GM19324 (cell line): ENCODE results near the gene POLR1H.

Experiments used
- ATAC-seq: cut with Tn5 transposase; IDR thresholded peaks from one replicate; pipeline ENCODE4 v1.9.1; 2021; ENCODE audit warnings: mild to moderate bottlenecking, moderate library complexity; ENCODE audit not compliant: unreplicated experiment, low FRiP score

Gene POLR1H

DNA sequence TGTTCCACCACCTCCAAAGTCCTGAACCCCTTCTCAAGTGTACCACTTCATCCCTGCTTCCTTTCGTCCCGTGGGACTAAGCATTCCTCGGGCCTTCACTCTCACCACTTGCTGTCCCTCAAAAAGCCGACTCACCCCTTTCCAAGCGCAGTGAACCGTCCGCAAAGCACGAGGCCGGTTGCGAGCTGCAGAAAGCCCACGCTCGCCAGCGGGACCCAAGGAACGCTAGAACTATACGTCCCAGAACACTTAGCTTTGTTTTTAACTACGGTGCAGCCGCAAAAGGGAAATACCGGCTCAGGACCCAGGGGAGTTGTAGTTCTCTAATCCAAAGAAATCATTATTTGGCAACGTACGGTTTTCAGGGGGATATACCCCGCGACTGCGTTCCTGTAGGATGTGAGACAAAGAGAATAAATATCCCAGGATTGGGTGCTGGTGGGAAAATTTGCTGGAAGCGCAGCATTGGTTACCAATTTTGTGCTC, 416 bp upstream of the POLR1H start:
- ATAC-seq = no peak

DNA sequence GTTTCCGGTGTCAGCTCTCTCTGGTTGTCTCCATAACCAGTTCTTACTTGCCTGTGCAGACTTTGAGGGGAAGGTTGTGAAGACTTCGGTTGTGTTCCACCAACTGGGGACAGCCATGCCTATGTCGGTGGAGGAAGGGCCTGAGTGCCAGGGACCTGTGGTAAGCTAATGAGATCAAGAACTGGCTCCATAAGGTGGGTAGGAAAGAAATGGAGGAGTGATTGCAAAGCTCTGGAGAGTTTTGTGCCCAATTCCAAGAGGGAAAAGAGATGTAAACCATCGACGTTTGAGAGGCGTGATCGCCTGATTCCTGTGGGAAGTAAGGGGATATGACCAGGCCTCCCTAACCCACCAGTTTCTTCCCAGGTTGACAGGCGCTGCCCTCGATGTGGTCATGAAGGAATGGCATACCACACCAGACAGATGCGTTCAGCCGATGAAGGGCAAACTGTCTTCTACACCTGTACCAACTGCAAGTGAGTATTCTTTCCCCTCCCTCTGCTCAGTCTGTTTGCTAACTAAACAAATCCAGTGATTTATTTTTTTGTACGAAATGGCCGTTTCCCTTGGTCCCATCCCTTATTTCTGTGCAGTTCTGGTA, 893 bp downstream of the POLR1H start:
- ATAC-seq = no peak

DNA sequence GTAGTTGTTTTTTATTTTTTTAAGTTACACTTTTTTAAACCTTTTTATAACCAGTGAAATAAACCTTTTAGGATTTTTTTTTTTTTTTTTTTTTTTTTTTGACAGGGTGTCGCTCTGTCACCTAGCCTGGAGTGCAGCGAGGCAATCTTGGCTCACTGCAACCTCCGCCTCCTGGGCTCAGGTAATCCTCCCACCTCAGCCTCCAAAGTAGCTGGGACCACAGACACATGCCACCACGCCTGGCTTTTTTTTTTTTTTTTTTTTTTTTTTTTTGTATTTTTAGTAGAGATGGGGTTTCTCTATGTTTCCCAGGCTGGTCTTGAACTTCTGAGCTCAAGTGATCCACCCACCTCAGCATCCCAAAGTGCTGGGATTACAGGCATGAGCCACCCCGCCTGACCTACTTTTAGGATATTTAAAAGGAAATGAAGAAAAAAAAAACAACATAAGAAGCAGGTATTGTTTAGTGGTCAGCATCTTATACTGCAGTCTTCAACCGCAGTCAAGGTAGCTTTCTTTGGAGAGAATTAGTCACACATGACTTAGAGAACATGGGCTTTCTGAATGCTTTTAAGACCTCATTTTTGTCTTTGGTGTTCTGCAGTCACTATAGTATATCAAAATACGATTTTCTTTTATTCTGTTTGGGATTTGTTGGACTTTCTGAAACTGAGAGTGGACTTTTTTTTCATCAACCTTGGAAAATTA, 1.6 kb downstream of the POLR1H start:
- ATAC-seq = no peak

DNA sequence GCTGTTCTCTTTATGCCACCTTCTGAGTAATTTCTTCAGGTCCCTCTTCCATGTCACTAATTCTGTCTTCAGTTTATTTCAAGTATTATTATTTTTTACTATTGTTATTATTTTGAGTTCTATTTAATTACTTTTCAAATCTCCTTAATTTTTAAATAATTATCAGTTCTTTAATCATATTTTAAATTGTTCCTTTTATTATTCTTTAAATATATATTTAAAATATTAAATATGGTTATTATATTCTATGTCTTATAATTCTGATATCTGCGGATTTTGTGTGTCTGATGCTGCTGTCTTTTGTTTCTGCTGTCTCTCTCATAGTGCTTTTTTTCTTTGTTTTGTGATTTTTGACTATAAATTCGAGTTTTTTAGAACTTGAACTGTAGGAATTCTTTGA, 2.2 kb downstream of the POLR1H start:
- no peak for ATAC-seq

DNA sequence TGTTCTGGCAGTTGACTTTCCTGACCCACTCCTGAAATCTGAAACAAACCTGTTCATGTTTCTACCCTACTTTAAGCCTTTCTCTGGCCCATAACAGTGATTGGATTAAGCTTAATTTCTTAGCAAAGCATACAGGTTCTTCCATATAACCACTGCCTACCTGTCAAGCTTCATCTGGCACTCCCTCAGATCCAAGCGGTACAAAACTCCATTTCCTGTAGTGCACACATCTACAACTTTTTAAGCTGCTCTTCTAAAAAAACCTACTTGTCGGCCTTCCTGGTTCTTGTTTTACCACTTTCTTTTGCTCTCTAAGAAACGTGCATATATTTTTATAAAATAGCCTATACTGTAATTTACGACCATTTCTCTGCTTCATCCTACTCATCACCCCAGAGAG, 5.0 kb downstream of the POLR1H start:
- no peak for ATAC-seq

DNA sequence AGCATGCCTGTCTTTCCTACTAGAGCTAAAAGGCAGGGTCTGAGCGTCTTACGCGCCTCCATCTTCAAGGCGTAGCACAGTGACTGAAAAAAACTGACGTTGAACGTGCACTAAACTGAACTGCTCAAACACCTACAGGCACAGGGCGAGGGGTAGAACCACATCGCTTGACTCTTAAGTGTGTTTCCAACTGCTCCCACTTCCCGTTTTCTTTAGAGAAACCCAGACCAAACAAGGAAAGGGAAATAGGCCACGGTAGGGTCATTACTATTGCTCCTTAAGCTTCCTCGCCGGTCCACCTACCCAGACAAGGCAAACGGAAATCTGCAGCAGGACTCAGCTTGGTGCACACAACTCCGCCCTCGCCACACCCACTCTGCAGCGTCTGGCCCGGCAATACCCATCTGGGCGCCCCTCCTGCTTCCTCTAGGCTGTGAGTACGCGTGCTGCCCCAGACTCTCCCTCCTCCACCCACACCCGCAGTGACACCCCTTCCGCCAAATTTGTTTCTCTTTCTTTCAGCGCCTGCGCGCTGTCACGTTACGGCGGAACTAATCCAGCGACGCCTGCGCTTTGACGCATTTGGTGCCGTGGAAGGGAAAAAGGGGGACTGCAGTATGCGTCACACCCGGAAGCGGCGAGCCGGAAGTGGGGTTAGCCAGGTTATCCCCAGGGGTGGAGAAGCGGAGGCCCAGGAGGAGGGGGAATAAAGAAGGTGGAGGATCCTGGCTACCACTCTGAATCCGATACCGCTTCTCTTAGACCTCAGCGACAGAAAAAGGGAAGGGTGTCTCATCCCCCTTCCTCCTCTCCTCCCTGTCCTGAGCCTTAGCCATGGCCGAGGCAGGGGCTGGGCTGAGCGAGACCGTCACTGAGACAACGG, 5.8 kb downstream of the POLR1H start, which contains the start of gene PPP1R11:
TSS of gene PPP1R11 (plus strand) at position 622 of the 883 bp plus-strand sequence. CDS start at position 835, 213 bp downstream.
- peak; percentile 97 for ATAC-seq

DNA sequence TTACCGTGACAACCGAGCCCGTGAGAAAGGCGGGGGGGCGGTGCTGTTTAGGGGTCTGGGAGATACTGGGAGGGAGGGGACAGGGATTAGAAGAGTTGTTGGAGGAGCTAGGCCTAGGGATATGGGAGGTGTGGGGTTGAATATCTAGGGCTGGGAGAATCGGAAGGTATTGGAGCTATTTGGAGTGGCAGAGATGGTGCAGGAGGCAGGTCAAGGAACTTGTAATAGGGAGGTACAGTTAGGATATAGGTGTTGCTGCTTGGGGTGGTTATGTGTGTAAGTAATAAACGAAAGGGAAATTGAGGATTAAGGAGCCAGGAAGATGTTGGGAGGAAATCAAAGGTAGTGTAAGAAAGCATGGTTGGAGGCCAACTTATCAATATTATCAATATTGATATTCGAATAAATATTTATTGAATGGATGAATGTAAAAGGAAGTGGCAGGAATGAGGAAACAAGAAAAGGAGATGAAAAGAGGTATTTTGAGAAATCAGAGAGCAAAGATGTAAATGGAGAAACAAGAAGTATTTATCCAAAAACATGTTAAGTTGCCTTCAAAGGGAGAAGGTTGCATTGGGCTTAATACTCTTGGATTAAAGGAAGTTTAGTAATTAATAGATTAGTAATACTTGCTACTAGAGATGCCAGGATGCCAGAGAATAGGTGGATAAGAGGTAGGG, 6.5 kb downstream of the POLR1H start:
- ATAC-seq = no peak

DNA sequence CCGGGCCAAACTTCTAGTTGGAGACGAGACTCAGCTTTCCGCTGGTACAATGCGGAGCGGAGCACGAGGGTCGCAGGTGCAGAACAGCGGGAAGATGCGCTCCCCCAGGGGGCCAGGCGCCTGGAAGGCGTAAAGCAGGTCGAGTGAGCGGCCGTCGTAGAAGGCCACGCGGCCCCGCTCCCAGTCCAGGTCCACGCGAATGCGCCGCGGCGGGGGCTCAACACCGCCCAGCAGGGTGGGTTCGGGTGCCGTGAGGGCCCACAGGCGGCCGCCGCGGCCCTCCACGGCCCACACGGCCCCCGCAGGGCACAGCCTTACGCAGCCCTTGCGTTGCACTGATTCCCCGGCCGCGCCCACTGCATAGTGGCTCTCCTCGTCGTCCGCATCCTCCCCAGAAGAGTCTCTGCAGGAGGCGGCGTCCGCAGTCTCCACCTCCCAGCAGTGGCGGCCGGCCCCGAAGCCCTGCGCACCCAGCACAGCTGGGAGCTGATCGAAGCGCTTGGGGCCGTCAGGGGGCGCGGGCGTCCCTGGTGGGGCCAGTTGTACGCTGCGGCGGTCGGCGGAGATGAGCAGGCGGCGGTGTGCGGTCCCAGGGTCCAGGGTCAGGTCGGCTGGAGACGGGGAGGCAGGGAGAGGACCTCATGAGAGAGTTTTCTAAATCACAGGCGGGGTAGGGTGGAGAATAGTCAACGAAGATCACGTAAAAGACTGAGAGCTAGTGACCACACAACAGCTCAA, 10.2 kb downstream of the POLR1H start:
- no peak for ATAC-seq

DNA sequence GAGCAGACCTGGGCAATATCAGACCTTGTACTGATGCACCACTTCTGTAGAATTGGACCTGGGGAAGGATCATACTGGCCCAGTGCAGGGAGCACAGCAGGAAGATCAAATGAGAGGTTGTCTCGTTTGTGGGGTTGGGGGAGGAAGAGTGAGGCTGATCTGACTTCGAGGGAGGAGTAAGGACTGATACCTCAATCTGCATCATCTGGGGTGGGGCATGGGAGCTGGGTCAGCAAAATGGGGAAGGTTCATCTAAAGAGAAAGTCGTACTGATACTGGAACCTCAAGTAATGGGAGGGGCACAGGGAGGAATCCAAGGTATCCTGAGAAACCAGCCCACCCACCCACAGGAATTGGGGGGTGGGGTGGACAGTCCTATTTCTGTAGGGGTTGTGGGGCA, 10.8 kb downstream of the POLR1H start:
- no peak for ATAC-seq

DNA sequence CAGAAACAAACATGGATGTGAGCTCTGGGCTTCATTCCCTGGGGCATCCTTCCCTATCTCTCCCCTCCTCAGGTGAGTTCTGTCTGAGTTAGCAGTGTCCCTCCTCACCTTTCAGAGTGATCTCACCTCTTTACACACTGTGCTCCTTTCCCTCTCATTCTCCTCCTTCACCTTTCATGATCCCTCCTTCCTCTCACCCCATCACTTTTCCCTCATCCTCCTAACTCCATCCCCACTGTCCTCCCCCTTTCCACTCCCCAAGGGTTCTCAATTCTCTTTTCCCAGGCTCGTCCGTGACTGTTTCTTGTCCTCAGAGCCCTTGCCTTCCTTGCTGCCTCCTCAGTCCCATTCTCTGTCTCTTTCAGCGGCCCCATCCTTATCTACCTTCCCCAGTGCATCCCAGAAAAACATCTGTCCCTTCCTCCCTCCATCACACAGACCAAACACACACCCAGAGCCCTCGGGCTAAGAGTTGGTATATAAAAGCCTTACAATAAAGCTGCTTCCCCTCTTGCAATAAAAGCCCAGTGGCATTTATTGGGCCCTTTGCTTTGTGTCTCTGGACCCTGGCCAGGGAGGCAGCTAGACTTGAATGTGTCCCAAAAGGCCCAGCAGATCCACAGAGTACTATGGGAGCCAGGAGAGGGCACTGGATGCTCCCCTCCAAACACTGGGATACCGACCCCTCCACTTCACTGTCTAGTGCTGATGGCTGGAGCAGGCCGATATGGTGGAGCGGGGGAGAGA, 12.6 kb downstream of the POLR1H start:
- ATAC-seq = no peak

DNA sequence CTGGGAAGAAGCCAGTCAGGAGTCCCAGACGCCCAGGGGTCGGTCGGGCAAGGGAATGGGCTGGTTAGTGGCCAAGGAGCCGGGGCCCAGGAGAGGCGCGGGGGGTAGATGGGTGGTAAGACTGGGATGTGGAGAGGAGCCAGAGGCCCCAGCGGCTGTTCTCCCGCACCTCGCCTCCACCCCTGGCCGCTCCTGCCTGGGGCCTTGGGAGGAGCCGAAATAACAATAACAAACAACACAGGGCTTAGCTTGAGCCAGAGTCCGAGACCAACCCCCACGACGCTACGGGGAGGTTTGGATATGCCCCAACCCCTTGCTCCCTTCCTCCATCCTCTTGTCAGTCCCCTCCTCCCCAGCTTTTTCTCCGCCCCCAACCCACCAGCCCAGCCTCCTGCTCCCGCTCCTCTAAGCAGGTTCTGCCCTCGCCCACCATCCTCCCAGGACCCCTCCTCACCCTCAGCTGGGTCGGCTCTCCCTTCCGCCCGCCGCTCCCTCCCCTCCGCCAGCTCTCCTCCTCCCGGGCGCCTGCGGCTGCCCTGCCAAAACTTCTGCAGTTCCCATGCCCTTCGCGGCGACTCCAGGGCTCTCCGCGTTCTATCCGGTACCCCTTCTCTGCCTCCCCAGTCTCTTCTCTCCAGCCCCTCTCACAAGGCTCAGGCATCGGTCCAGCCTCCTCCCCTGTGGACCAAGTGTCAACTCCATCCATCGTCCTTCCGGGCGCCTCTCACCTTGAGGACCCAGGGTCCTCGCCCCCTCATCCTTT, 13.4 kb downstream of the POLR1H start:
- ATAC-seq = no peak

DNA sequence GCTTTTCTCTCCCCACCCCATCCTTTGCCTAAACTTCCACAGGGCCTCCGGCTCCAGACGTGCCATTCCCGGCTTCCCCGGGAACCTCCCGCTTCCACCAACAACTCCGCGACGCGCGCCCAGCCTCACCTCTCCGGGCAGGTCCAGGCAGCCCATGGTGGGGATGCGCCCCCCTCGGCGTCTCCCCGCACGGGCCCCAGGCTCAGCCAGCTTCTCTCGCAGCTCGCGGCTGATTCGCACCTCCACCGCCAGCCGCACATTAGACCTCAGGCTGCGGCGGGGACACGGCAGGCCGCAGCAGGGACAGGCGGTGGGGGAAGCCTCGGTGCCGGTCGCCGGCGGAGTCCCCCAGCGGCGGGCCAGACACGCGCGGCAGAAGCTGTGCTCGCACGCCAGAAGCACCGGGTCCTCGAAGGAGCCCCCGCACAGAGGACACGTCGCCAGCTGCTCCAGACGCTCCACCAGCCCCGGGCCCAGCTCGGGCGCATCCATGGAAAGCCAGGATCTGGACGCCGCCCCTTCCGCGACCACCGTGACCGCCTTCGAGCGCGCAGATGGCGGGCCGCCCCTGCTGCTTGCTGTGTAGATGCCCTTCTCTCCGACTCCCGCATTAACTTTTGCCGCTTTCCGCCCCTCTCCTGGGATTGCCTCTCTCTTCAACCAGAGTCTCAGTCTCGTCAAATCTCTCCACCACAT, 14.2 kb downstream of the POLR1H start, which contains the start of gene RNF39:
TSS of gene RNF39 (minus strand) at position 676 of the 696 bp plus-strand sequence. CDS start at position 492, 184 bp downstream.
- ATAC-seq = no peak

DNA sequence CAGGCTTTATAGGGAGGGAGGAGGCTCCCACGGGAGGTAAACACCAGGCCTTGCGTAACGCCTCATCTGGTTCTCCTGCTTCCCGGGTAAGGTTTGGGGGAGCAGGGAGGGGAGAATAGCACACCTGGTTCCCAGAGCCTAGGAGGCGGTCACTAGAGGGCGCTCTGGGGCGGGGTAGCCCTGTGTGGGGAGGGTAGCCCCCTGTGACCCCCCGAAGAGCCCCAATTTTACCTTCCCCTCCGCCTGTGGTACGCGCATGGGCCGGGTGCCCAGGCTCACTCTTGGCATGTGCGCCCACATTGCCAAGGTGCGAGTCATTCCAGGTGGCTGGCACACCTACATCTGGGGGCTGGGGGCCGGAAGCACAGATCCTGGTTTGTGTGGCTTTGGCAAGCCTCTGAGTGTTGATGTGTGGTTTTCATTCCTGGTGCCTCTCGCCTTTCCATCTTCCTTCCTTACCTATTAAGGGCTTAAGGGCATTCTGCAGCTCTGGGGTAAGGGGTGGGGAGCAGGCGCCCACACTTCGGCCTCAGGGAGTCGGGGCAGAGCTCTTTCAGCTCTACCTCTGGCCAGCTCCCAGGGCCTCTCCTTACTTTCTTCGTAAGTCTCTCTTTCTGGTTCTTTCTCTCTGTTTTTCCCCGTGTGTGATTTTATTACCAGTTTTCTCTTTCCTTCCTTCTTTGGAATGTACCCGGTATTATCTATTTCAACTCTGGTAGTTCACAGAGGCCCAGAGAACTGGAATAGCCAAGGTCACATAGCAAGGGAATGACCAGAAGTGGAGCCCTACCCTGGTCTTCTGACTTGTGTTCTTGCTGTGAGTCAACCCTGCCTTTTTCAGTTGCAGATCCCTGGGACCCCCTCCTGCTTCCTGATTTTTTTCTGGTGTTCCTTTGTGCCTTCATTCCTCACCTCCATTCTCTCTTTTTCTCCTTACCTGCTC, 15.0 kb downstream of the POLR1H start:
- ATAC-seq = no peak

DNA sequence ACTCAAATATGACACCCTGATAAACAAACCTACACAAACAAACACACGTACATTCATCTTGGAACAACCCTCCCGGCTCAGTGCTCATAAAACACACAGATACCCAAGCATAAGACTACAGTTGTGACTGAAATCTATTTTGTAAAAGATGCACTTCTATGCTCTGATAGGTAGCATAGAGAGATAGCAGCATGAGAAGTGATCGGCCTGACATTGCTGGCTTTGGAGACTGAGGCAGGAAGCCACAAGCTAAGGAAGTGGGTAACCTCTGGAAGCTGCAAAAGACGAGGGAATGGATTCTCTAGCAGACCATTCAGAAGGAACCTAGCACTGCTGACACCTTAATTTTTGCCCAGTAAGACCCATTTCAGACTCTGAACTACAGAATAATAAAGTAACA, 16.2 kb downstream of the POLR1H start:
- ATAC-seq = no peak

DNA sequence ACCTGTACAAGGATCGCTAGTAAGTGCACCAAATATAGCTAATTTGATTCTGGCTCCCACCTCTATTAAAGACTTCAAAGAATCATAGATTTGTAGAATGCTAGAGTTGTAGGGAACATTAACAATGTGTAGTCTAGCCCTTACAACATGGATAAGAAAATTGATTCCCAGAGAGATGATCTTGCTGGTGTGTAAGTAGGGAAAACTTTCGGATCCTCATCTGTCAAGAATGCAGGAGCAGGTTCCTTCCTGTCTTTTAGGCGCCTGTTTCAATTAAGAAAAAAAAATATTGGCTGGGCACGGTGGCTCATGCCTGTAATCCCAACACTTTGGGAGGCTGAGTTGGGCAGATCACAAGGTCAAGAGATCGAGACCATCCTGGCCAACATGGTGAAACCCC, 26.8 kb downstream of the POLR1H start:
- no peak for ATAC-seq

DNA sequence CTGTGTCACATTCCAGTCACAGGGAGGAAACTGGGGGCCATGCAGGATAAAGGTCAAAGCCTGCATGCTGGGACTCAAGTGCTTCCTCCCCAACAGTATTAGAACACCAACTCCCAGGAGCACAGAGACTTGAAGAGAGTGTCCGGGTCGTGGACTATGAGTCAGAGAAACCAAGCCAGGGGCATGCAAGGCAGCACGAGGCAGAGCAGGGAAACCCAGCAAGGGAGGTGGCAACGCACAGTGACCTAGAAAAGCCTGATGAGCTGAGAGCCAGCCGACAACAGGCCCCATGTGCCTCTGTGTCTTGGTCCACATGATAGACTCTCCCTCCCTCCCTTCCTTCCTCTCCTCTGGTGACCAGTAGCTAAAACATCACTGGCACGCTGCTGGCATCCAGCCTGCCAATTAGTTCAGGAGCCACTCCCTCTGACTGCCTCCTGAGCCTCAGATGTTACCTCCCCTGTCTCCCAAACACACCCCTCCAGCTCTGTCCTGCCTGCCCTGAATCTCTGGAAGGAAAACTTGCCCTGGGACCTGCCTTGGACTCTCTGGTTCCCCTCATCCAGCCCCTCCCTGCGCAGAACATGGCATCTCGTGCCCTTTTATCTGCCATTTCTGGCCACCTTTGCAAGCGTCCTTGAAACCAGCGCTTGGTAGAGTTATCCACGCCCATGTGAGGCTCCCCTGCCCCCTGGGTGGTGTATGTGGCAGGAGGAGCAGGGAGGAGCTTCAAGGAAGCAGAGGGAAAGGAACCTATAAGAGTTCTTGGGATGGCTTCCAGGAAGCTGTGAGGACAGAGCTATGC, 30.7 kb downstream of the POLR1H start:
- ATAC-seq = no peak
